LNCAP (cell line): ENCODE results near the gene UROC1.

ENCODE experiments used
- CTCF ChIP-seq: fragments of 450-650 bp; IDR thresholded peaks from 2 replicates; pipeline ENCODE4 v1.5.1; 2017; ENCODE audit warnings: mild to moderate bottlenecking

The UROC1 gene

GRCh38 chr3:126447456-126448106, 70.0 kb downstream of the UROC1 start:
- no peak for TF ChIP-seq CTCF

DNA sequence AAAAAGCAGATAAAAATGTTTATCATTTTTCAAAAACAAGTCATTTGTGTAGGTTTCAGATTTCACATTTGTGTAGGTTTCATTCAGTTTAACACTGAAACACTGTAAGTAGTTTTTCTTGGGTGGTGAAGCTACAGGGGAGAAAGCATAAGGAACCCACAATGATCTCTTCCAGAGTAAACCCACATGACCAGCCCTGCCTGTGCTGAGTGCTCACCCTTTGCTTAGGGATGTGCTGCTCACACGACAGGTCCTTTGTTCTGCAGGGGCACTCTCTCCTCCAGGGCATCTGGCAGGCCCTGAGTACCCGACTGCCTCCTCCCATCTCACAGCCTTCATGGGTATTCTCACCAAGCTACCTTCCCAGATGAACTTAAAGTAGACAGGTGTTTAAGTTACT, 70.8 kb downstream of the UROC1 start:
- TF ChIP-seq CTCF: no peak

DNA sequence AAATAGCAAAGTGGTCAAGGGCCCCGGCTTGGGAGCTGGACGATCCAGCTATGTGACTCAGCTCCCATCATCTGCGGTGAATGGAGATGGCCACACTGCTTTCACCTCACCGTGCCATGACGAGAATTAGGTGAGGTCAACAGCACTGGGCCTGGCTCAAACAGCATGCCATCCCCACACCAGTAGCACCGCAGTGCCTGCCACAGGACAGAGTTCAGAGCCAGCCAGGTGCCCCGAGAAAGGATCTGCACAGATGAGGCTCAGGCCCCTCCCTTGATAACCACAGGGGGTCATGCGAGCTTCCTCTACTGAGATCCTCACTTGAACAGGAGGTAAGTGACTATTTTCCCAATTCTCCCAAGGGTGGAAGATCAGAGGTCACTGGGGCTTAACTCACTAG, 71.3 kb downstream of the UROC1 start:
- no peak for TF ChIP-seq CTCF

- TF ChIP-seq CTCF: no peak
Measured at GRCh38 chr3:126445506-126445905, 72.1 kb downstream of the UROC1 start.

GRCh38 chr3:126442856-126443242, 74.7 kb downstream of the UROC1 start:
- no peak for TF ChIP-seq CTCF

DNA sequence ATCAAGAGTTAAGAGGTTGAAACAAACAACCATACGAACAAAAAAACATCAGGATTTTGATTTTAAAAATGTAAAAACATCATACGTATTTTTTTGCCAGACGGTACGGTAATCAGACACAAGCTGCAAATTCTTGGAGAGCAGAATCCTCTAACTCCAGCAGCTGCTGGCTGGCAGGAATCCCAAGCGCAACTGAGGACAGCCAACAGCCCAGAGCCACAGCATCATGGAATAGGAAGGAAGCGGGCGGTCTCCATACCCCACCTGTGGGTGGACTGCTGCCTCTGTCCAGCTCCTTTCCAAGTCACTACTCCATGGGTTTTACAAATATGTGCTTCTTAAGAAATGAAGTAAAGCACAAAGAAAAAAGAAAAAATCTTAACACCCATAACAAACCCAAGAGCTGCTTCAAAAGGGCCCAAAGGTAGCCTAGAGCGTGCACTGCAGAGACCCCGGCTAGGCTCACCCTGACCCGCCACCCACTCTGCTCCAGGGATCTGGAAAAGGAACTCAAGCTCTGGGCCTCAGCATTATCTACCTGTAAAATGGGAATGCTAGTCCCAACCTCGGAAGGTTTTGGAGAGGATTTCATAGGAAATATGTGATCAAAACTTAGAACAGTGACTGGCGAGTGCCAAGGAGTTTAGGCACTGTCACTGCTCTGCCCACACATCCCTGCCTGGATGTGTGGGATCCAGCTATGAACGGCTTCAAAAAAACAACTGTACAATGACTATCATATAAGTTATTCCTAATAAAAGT, 75.3 kb downstream of the UROC1 start:
- TF ChIP-seq CTCF: no peak

DNA sequence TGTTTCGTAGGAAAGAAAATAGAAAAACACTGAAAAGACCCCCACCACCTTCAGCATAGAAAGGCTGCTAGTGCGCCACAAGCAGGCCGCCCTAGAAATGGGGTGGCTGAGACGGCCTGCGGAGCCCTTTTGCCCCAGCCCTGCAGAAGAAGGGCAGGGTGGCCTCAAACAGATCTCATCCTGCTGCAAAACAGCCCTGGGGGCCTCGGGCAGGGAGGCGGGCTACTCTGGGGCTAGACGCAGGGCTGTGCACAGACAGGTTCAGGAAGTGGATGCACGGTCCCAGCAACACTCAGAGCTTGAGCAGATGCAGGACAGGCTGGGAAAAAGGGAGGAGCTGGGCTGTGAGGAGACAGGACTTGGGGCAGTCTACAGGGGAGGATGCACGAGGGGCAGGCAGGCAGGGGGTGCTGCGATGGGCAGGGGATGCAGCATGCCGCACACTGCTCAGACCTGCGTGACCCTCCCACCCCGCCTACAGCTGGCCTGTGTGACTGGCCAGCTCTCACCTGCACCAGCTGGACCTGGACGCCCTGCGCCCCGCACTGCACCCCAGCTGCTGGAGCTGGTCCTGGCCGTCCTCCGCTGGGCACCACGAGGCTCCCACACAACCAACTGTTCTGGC, 76.2 kb downstream of the UROC1 start:
- no peak for TF ChIP-seq CTCF
